Measurements from ENCODE around the gene SIRPB2.

GRCh38 chr20:1437235-1437904 is 53.9 kb downstream of the SIRPB2 start:
- TF ChIP-seq, protein P1, sequence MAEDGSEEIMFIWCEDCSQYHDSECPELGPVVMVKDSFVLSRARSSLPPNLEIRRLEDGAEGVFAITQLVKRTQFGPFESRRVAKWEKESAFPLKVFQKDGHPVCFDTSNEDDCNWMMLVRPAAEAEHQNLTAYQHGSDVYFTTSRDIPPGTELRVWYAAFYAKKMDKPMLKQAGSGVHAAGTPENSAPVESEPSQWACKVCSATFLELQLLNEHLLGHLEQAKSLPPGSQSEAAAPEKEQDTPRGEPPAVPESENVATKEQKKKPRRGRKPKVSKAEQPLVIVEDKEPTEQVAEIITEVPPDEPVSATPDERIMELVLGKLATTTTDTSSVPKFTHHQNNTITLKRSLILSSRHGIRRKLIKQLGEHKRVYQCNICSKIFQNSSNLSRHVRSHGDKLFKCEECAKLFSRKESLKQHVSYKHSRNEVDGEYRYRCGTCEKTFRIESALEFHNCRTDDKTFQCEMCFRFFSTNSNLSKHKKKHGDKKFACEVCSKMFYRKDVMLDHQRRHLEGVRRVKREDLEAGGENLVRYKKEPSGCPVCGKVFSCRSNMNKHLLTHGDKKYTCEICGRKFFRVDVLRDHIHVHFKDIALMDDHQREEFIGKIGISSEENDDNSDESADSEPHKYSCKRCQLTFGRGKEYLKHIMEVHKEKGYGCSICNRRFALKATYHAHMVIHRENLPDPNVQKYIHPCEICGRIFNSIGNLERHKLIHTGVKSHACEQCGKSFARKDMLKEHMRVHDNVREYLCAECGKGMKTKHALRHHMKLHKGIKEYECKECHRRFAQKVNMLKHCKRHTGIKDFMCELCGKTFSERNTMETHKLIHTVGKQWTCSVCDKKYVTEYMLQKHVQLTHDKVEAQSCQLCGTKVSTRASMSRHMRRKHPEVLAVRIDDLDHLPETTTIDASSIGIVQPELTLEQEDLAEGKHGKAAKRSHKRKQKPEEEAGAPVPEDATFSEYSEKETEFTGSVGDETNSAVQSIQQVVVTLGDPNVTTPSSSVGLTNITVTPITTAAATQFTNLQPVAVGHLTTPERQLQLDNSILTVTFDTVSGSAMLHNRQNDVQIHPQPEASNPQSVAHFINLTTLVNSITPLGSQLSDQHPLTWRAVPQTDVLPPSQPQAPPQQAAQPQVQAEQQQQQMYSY (CRISPR knock-in tag; IDR thresholded peaks at IDR 0.05), result no peak
- TF ChIP-seq ATF2 (IDR thresholded peaks at IDR 0.05; ENCODE audit: low read length) (no peak), ZNF274 (IDR thresholded peaks at IDR 0.05; ENCODE audit: insufficient read depth, insufficient read length) (no peak), BMI1 (IDR thresholded peaks at IDR 0.05; ENCODE audit: borderline replicate concordance) (no peak)
- TF ChIP-seq, protein P2, sequence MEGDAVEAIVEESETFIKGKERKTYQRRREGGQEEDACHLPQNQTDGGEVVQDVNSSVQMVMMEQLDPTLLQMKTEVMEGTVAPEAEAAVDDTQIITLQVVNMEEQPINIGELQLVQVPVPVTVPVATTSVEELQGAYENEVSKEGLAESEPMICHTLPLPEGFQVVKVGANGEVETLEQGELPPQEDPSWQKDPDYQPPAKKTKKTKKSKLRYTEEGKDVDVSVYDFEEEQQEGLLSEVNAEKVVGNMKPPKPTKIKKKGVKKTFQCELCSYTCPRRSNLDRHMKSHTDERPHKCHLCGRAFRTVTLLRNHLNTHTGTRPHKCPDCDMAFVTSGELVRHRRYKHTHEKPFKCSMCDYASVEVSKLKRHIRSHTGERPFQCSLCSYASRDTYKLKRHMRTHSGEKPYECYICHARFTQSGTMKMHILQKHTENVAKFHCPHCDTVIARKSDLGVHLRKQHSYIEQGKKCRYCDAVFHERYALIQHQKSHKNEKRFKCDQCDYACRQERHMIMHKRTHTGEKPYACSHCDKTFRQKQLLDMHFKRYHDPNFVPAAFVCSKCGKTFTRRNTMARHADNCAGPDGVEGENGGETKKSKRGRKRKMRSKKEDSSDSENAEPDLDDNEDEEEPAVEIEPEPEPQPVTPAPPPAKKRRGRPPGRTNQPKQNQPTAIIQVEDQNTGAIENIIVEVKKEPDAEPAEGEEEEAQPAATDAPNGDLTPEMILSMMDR (IDR thresholded peaks at IDR 0.05 in 2 of 3, conservative IDR thresholded peaks at IDR 0.05 in 1 of 3; ENCODE audit: control insufficient read depth in 2 of 3, extremely low read depth in 1 of 3, insufficient read depth in 1 of 3, low read depth in 3 of 3, low read length in 3 of 3), result peak; percentile 82 to 84 (median 83)

Data from GM12878 (cell line).